HUDEP-2 (cell line): ENCODE results near the gene NECTIN3.

Experiments used
- DNase-seq, 76 experiments: peaks; one replicate each; lab custom pipeline; 2025; ENCODE audit not compliant: unreplicated experiment in 76 of 76; lab: John Stamatoyannopoulos, UW

NECTIN3 gene

GRCh38 chr3:111080413-111080812, 8.8 kb downstream of the NECTIN3 start:
- DNase-seq: peak in 1 of 76 experiments; percentile 2

GRCh38 chr3:111081008-111081545, 9.5 kb downstream of the NECTIN3 start:
- no peak for DNase-seq

- DNase-seq: no peak
Measured at GRCh38 chr3:111084911-111085310, 13.3 kb downstream of the NECTIN3 start.

GRCh38 chr3:111087924-111088469, 16.4 kb downstream of the NECTIN3 start:
- no peak for DNase-seq

GRCh38 chr3:111096487-111097209, 25.0 kb downstream of the NECTIN3 start:
- DNase-seq: no peak

GRCh38 chr3:111103807-111104206, 32.2 kb downstream of the NECTIN3 start:
- DNase-seq: no peak

GRCh38 chr3:111106993-111107661, 35.5 kb downstream of the NECTIN3 start:
- no peak for DNase-seq

GRCh38 chr3:111107662-111108035, 36.0 kb downstream of the NECTIN3 start:
- no peak for DNase-seq

- DNase-seq: no peak
Measured at GRCh38 chr3:111112913-111113312, 41.3 kb downstream of the NECTIN3 start.

- DNase-seq: no peak
Measured at GRCh38 chr3:111128884-111129283, 57.3 kb downstream of the NECTIN3 start.

- DNase-seq: no peak
Measured at GRCh38 chr3:111130827-111131226, 59.2 kb downstream of the NECTIN3 start.

GRCh38 chr3:111134302-111134701, 62.7 kb downstream of the NECTIN3 start:
- DNase-seq: no peak

GRCh38 chr3:111151438-111151837, 79.8 kb downstream of the NECTIN3 start:
- DNase-seq: no peak

GRCh38 chr3:111152496-111152895, 80.9 kb downstream of the NECTIN3 start:
- DNase-seq: no peak

- DNase-seq: no peak
Measured at GRCh38 chr3:111156517-111156916, 84.9 kb downstream of the NECTIN3 start.

- no peak for DNase-seq
Measured at GRCh38 chr3:111159391-111159790, 87.8 kb downstream of the NECTIN3 start.

GRCh38 chr3:111164621-111165020, 93.0 kb downstream of the NECTIN3 start:
- no peak for DNase-seq

GRCh38 chr3:111165411-111165810, 93.8 kb downstream of the NECTIN3 start:
- no peak for DNase-seq

- no peak for DNase-seq
Measured at GRCh38 chr3:111173328-111173900, 101.8 kb downstream of the NECTIN3 start.

GRCh38 chr3:111173906-111174305, 102.3 kb downstream of the NECTIN3 start:
- DNase-seq: no peak

- no peak for DNase-seq
Measured at GRCh38 chr3:111190518-111190917, 118.9 kb downstream of the NECTIN3 start.
